ENCODE results near the gene MAP3K6. TPM values are rescaled to one million over a fixed set of nuclear protein-coding genes. Genes with fewer than 3 reads are reported as not detected.

Gene MAP3K6
- total RNA-seq, 1 donor: 25.7 TPM

DNA sequence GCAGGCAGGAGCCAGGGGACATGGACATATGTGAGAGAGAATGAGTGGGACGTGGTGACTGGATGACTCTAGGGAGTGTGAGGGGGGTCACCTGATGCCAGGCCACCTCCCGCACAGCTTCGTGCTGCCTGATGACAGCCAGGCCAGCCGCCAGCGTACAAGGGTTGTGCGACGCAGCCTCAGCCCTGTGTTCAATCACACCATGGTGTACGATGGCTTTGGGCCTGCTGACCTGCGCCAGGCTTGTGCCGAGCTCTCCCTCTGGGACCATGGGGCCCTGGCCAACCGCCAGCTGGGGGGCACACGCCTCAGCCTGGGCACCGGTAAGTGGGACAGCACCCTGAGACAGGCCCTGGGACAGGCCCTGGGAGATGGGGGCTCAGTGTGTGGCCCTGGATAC lies 13.6 kb downstream of the MAP3K6 start:
- Histone ChIP-seq H3K27ac (ENCODE audit: low read depth, low read length) (no peak overlapping the region), H4K20me1 (ENCODE audit: insufficient read depth, low read length) (no peaks in the 10 kb centered on the region), H3K4me3 (ENCODE audit: insufficient read depth, low read length) (no peak overlapping the region), H3K79me2 (ENCODE audit: insufficient read depth, low read length) (no peaks in the 10 kb centered on the region), H3K4me1 (ENCODE audit: insufficient read depth, low read length) (peaks cover 2% of the 10 kb centered on the region), H3K36me3 (ENCODE audit: insufficient read depth, low read length) (peaks cover 20% of the 10 kb centered on the region), H2AFZ (ENCODE audit: low read length) (no peak overlapping the region), H3K4me2 (ENCODE audit: insufficient read depth, low read length) (no peak overlapping the region), H3K27me3 (ENCODE audit: insufficient read depth, low read length) (no peaks in the 10 kb centered on the region), H3K9me3 (ENCODE audit: low read depth, low read length) (no peaks in the 10 kb centered on the region)
- TF ChIP-seq, protein P1, sequence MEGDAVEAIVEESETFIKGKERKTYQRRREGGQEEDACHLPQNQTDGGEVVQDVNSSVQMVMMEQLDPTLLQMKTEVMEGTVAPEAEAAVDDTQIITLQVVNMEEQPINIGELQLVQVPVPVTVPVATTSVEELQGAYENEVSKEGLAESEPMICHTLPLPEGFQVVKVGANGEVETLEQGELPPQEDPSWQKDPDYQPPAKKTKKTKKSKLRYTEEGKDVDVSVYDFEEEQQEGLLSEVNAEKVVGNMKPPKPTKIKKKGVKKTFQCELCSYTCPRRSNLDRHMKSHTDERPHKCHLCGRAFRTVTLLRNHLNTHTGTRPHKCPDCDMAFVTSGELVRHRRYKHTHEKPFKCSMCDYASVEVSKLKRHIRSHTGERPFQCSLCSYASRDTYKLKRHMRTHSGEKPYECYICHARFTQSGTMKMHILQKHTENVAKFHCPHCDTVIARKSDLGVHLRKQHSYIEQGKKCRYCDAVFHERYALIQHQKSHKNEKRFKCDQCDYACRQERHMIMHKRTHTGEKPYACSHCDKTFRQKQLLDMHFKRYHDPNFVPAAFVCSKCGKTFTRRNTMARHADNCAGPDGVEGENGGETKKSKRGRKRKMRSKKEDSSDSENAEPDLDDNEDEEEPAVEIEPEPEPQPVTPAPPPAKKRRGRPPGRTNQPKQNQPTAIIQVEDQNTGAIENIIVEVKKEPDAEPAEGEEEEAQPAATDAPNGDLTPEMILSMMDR (IDR thresholded peaks at IDR 0.05; ENCODE audit: extremely low read depth, low read depth, low read length): no peak
- peak; percentile 56 for DNase-seq (ENCODE audit: insufficient read length, low spot score, missing footprints)

DNA sequence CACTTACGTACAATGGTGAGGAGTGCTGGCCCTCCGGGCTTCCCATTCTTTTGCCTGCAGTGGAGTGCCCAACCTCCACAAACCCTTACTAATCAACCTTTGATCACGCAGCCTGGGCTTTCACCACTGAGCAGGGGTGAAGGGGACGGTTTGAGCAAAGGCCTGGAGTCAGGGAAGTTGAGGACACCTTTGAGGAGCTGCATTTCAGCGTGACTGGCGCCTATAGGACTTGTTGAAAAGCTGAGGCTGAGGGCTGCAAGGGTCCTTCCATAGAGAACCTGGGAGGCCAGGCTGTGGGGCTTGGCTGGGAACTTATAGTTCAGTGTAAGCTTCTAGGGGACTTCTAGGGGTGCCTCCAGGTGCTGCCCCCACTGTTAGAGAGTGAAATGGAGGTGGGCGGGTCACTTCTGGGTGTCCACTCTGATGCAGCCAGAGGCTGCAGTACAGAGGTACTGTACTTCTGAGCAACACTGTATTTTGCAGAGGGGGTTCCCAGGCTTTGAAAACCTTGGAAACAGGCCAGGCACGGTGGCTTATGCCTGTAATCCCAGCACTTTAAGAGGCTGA lies 15.1 kb downstream of the MAP3K6 start:
- Histone ChIP-seq H3K36me3 (ENCODE audit: insufficient read depth, low read length) (peaks cover 17% of the 10 kb centered on the region), H3K4me1 (ENCODE audit: insufficient read depth, low read length) (peaks cover 2% of the 10 kb centered on the region), H3K79me2 (ENCODE audit: insufficient read depth, low read length) (no peaks in the 10 kb centered on the region), H3K9me3 (ENCODE audit: low read depth, low read length) (no peaks in the 10 kb centered on the region), H3K27ac (ENCODE audit: low read depth, low read length) (no peak overlapping the region), H3K4me3 (ENCODE audit: insufficient read depth, low read length) (no peak overlapping the region), H3K4me2 (ENCODE audit: insufficient read depth, low read length) (peak overlapping the region; percentile 9), H2AFZ (ENCODE audit: low read length) (no peak overlapping the region), H4K20me1 (ENCODE audit: insufficient read depth, low read length) (no peaks in the 10 kb centered on the region), H3K27me3 (ENCODE audit: insufficient read depth, low read length) (no peaks in the 10 kb centered on the region)
- TF ChIP-seq, protein P1 (IDR thresholded peaks at IDR 0.05; ENCODE audit: extremely low read depth, low read depth, low read length): no peak
- peak; percentile 85 for DNase-seq (ENCODE audit: insufficient read length, low spot score, missing footprints)

DNA sequence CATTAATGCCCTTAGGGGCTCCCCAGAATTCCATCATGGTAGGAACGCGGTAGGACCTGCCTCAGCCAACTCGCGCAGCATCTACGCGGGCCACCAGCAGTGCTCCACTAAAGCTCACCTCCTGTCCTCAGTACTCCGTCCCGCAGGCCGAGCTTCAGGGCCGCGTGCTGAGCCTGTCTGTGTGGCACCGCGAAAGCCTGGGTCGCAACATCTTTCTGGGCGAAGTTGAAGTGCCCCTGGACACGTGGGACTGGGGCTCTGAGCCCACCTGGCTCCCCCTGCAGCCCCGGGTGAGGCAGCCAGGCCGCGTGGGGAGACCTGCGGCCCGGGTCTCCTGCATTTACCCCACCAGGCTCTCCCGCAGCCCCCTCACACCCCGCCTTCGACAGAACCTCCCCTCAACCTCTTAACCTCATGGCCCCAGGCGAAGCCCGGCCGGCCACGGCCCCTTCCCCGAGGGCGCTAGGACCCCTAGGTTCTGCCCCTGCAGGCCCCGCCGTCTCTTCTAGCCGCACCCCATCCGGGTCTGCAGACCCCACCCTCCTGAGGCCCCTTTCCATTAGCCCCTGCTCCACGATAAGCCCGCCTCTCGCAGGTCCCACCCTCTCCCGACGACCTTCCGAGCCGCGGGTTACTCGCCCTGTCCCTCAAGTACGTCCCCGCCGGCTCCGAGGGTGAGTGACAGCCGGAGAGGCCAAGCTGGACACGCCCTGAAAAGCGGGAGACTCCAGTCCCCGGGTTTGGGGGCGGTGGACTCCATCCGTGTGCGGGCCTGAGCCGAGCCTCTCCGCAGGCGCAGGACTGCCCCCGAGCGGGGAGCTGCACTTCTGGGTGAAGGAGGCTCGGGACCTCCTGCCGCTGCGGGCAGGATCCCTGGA lies 15.9 kb downstream of the MAP3K6 start:
- H3K9me3 ChIP-seq (ENCODE audit: low read depth, low read length): no peaks in the 10 kb centered on the region
- H4K20me1 ChIP-seq (ENCODE audit: insufficient read depth, low read length): no peaks in the 10 kb centered on the region
- peak; percentile 87 for DNase-seq (ENCODE audit: insufficient read length, low spot score, missing footprints)
- no peak overlapping the region for H2AFZ ChIP-seq (ENCODE audit: low read length)
- no peaks in the 10 kb centered on the region for H3K27me3 ChIP-seq (ENCODE audit: insufficient read depth, low read length)
- peaks cover 10% of the 10 kb centered on the region for H3K36me3 ChIP-seq (ENCODE audit: insufficient read depth, low read length)
- H3K79me2 ChIP-seq (ENCODE audit: insufficient read depth, low read length): no peaks in the 10 kb centered on the region
- TF ChIP-seq, protein P1 (IDR thresholded peaks at IDR 0.05; ENCODE audit: extremely low read depth, low read depth, low read length): no peak
- H3K4me2 ChIP-seq (ENCODE audit: insufficient read depth, low read length): peak overlapping the region; percentile 9
- peaks cover 2% of the 10 kb centered on the region for H3K4me1 ChIP-seq (ENCODE audit: insufficient read depth, low read length)
- H3K4me3 ChIP-seq (ENCODE audit: insufficient read depth, low read length): no peak overlapping the region
- H3K27ac ChIP-seq (ENCODE audit: low read depth, low read length): no peak overlapping the region

All from osteoblast (primary cell).